ENCODE data around the gene AGTRAP. TPM values are rescaled to one million over a fixed set of nuclear protein-coding genes. Genes with fewer than 3 reads are reported as not detected.

AGTRAP gene
- total RNA-seq, 1 donor: 38.9 TPM

GRCh38 chr1:11748294-11749202 is 12.6 kb downstream of the AGTRAP start:
- no peak for TF ChIP-seq CTCF (IDR thresholded peaks at IDR 0.05; ENCODE audit: insufficient read depth, low read depth, low read length)
- no peak overlapping the region for H3K4me3 ChIP-seq (ENCODE audit: low read depth, low read length)
- DNase-seq (ENCODE audit: low read depth): no peak

- DNase-seq (ENCODE audit: low read depth): peak; percentile 27
- TF ChIP-seq CTCF (IDR thresholded peaks at IDR 0.05; ENCODE audit: insufficient read depth, low read depth, low read length): peak; percentile 61
- H3K4me3 ChIP-seq (ENCODE audit: low read depth, low read length): no peak overlapping the region
Observed at GRCh38 chr1:11749203-11749689, 13.3 kb downstream of the AGTRAP start.

GRCh38 chr1:11749996-11750395 is 14.1 kb downstream of the AGTRAP start:
- DNase-seq (ENCODE audit: low read depth): no peak
- H3K4me3 ChIP-seq (ENCODE audit: low read depth, low read length): no peak overlapping the region
- TF ChIP-seq CTCF (IDR thresholded peaks at IDR 0.05; ENCODE audit: insufficient read depth, low read depth, low read length): no peak

GRCh38 chr1:11751087-11751486 is 15.2 kb downstream of the AGTRAP start:
- H3K4me3 ChIP-seq (ENCODE audit: low read depth, low read length): no peak overlapping the region
- DNase-seq (ENCODE audit: low read depth): no peak
- TF ChIP-seq CTCF (IDR thresholded peaks at IDR 0.05; ENCODE audit: insufficient read depth, low read depth, low read length): no peak

GRCh38 chr1:11752359-11753088 is 16.6 kb downstream of the AGTRAP start:
- no peak overlapping the region for H3K4me3 ChIP-seq (ENCODE audit: low read depth, low read length)
- TF ChIP-seq CTCF (IDR thresholded peaks at IDR 0.05; ENCODE audit: insufficient read depth, low read depth, low read length): no peak
- no peak for DNase-seq (ENCODE audit: low read depth)

- no peak for TF ChIP-seq CTCF (IDR thresholded peaks at IDR 0.05; ENCODE audit: insufficient read depth, low read depth, low read length)
- DNase-seq (ENCODE audit: low read depth): peak; percentile 25
- H3K4me3 ChIP-seq (ENCODE audit: low read depth, low read length): no peak overlapping the region
Observed at GRCh38 chr1:11753555-11754208, 17.7 kb downstream of the AGTRAP start.
